Measurements from ENCODE around the gene RGS3. TPM values are rescaled to one million over a fixed set of nuclear protein-coding genes. Genes with fewer than 3 reads are reported as not detected.
A peak's percentile ranks its signal among the peaks of the same experiment; 100 is the strongest.

RGS3 gene
- total RNA-seq, 1 donor from 2014 or later = 92.5 TPM

- no peak overlapping the region for H3K4me3 Mint-ChIP-seq (ENCODE audit: unreplicated experiment)
- DNase-seq (ENCODE audit: low read depth) = no peak
- H3K36me3 Mint-ChIP-seq (ENCODE audit: low read depth, unreplicated experiment) = no peaks in the 10 kb centered on the region
- no peaks in the 10 kb centered on the region for H3K4me1 ChIP-seq (ENCODE audit: insufficient read depth, low read length)
- H3K9me3 ChIP-seq (ENCODE audit: insufficient read depth, low read depth, low read length) = no peaks in the 10 kb centered on the region
- H3K4me1 Mint-ChIP-seq (ENCODE audit: low read depth, unreplicated experiment) = no peaks in the 10 kb centered on the region
- no peak overlapping the region for H3K4me2 ChIP-seq (ENCODE audit: low read length)
- TF ChIP-seq EZH2 (IDR thresholded peaks at IDR 0.05; ENCODE audit: insufficient read depth, low read length) (no peak), CTCF (IDR thresholded peaks at IDR 0.05; ENCODE audit: insufficient read depth, low read depth, low read length) (no peak)
- no peaks in the 10 kb centered on the region for H3K36me3 ChIP-seq (ENCODE audit: insufficient read depth, low read length)
- H3K27ac ChIP-seq (ENCODE audit: low read depth, low read length) = no peak overlapping the region
- H3K9me3 Mint-ChIP-seq (ENCODE audit: unreplicated experiment) = peaks cover 4% of the 10 kb centered on the region
- H3K27me3 ChIP-seq (ENCODE audit: insufficient read depth, low read length) = peaks cover 3% of the 10 kb centered on the region
- no peak for FAIRE-seq
- no peak overlapping the region for H2AFZ ChIP-seq (ENCODE audit: low read depth, low read length)
- no peak overlapping the region for H3K4me3 ChIP-seq (ENCODE audit: insufficient read depth, low read depth, low read length)
- no peak overlapping the region for H3K27ac Mint-ChIP-seq (ENCODE audit: unreplicated experiment)
- H3K9ac ChIP-seq (ENCODE audit: low read length) = no peak overlapping the region
- peaks cover 37% of the 10 kb centered on the region for H3K27me3 Mint-ChIP-seq (ENCODE audit: low read depth, unreplicated experiment)
- H3K79me2 ChIP-seq (ENCODE audit: insufficient read depth, low read length) = no peaks in the 10 kb centered on the region
- H4K20me1 ChIP-seq (ENCODE audit: insufficient read depth, low read length) = no peaks in the 10 kb centered on the region
Measured at GRCh38 chr9:113477661-113478060, 14.1 kb downstream of the RGS3 start.

GRCh38 chr9:113479174-113479621 is 15.7 kb downstream of the RGS3 start:
- H3K27ac ChIP-seq (ENCODE audit: low read depth, low read length) = no peak overlapping the region
- no peaks in the 10 kb centered on the region for H3K36me3 ChIP-seq (ENCODE audit: insufficient read depth, low read length)
- Mint-ChIP-seq H3K27me3 (ENCODE audit: low read depth, unreplicated experiment) (peaks cover 33% of the 10 kb centered on the region), H3K4me3 (ENCODE audit: unreplicated experiment) (no peak overlapping the region), H3K4me1 (ENCODE audit: low read depth, unreplicated experiment) (peaks cover under 1% of the 10 kb centered on the region), H3K36me3 (ENCODE audit: low read depth, unreplicated experiment) (no peaks in the 10 kb centered on the region), H3K9me3 (ENCODE audit: unreplicated experiment) (peaks cover 4% of the 10 kb centered on the region), H3K27ac (ENCODE audit: unreplicated experiment) (no peak overlapping the region)
- H3K9ac ChIP-seq (ENCODE audit: low read length) = no peak overlapping the region
- TF ChIP-seq CTCF (IDR thresholded peaks at IDR 0.05; ENCODE audit: insufficient read depth, low read depth, low read length) (no peak), EZH2 (IDR thresholded peaks at IDR 0.05; ENCODE audit: insufficient read depth, low read length) (no peak)
- H3K9me3 ChIP-seq (ENCODE audit: insufficient read depth, low read depth, low read length) = no peaks in the 10 kb centered on the region
- H4K20me1 ChIP-seq (ENCODE audit: insufficient read depth, low read length) = no peaks in the 10 kb centered on the region
- no peak overlapping the region for H3K4me2 ChIP-seq (ENCODE audit: low read length)
- peaks cover 2% of the 10 kb centered on the region for H3K4me1 ChIP-seq (ENCODE audit: insufficient read depth, low read length)
- peaks cover 3% of the 10 kb centered on the region for H3K27me3 ChIP-seq (ENCODE audit: insufficient read depth, low read length)
- DNase-seq (ENCODE audit: low read depth) = no peak
- H2AFZ ChIP-seq (ENCODE audit: low read depth, low read length) = no peak overlapping the region
- no peak for FAIRE-seq
- H3K4me3 ChIP-seq (ENCODE audit: insufficient read depth, low read depth, low read length) = no peak overlapping the region
- no peaks in the 10 kb centered on the region for H3K79me2 ChIP-seq (ENCODE audit: insufficient read depth, low read length)

GRCh38 chr9:113480612-113481011 is 17.1 kb downstream of the RGS3 start:
- Mint-ChIP-seq H3K27ac (ENCODE audit: unreplicated experiment) (peak overlapping the region; percentile 26), H3K9me3 (ENCODE audit: unreplicated experiment) (peaks cover 4% of the 10 kb centered on the region), H3K36me3 (ENCODE audit: low read depth, unreplicated experiment) (no peaks in the 10 kb centered on the region), H3K4me1 (ENCODE audit: low read depth, unreplicated experiment) (peaks cover 8% of the 10 kb centered on the region), H3K4me3 (ENCODE audit: unreplicated experiment) (no peak overlapping the region), H3K27me3 (ENCODE audit: low read depth, unreplicated experiment) (peaks cover 26% of the 10 kb centered on the region)
- DNase-seq (ENCODE audit: low read depth) (no peak), FAIRE-seq (no peak)
- Histone ChIP-seq H3K4me3 (ENCODE audit: insufficient read depth, low read depth, low read length) (no peak overlapping the region), H2AFZ (ENCODE audit: low read depth, low read length) (no peak overlapping the region), H3K27me3 (ENCODE audit: insufficient read depth, low read length) (peaks cover 3% of the 10 kb centered on the region), H3K79me2 (ENCODE audit: insufficient read depth, low read length) (no peaks in the 10 kb centered on the region), H3K27ac (ENCODE audit: low read depth, low read length) (no peak overlapping the region), H3K4me1 (ENCODE audit: insufficient read depth, low read length) (peaks cover 13% of the 10 kb centered on the region), H3K9me3 (ENCODE audit: insufficient read depth, low read depth, low read length) (no peaks in the 10 kb centered on the region), H3K4me2 (ENCODE audit: low read length) (no peak overlapping the region), H4K20me1 (ENCODE audit: insufficient read depth, low read length) (no peaks in the 10 kb centered on the region), H3K36me3 (ENCODE audit: insufficient read depth, low read length) (no peaks in the 10 kb centered on the region), H3K9ac (ENCODE audit: low read length) (no peak overlapping the region)
- no peak for TF ChIP-seq EZH2 (IDR thresholded peaks at IDR 0.05; ENCODE audit: insufficient read depth, low read length)
- no peak for TF ChIP-seq CTCF (IDR thresholded peaks at IDR 0.05; ENCODE audit: insufficient read depth, low read depth, low read length)

All from astrocyte (in vitro differentiated cells and primary cell).